Measurements from ENCODE around the gene SEC31A. TPM values are rescaled to one million over a fixed set of nuclear protein-coding genes. Genes with fewer than 3 reads are reported as not detected.
A peak's percentile ranks its signal among the peaks of the same experiment; 100 is the strongest.

The SEC31A gene
- total and polyA plus RNA-seq, 4 donors = 100 to 338 (median 231) TPM

GRCh38 chr4:82900411-82901182 is 9.6 kb upstream of the SEC31A start, which contains the start of gene THAP9:
Gene THAP9, plus strand, starts transcription at chr4:82900735. Its CDS starts 68 bp downstream, at chr4:82900803.
- WGBS, 2 donors = 0% methylated on average over 67 of the region's 67 CpGs
- Histone ChIP-seq H3K4me1 (ENCODE audit: control insufficient read depth in 1 of 2, insufficient read depth in 2 of 2, low read length in 2 of 2) (peaks cover 0 to 2% of the 10 kb centered on the region in 2 donors), H3K9me3 (ENCODE audit: control insufficient read depth, low read length) (no peaks in the 10 kb centered on the region), H3K4me3 (ENCODE audit: low read length in 2 of 2) (peak within 1 kb of the TSS; percentile 90 to 91), H3K27ac (ENCODE audit: low read depth in 1 of 2, low read length in 2 of 2) (peak within 1 kb of the TSS; percentile 85 to 96), H3K27me3 (ENCODE audit: control insufficient read depth in 1 of 2, insufficient read depth in 2 of 2, low read length in 1 of 2) (no peaks in the 10 kb centered on the region), H3K36me3 (ENCODE audit: control insufficient read depth in 1 of 2, insufficient read depth in 2 of 2, low read length in 1 of 2) (no peaks in the 10 kb centered on the region)
- intact Hi-C loops (cut with DNase I) = loop anchor here in 1 of 2 donors (2.0 to 5.0 kb wide), 3 partner anchors 112 to 468 kb away; partner anchors contain the start of genes ENOPH1, HNRNPDL and LIN54
- peak; percentile 99 for DNase-seq
- peak; percentile 99 for ATAC-seq (ENCODE audit: low FRiP score)

- peak overlapping the region; percentile 50 to 71 for H3K27ac ChIP-seq (ENCODE audit: low read depth in 1 of 2, low read length in 2 of 2)
- H3K36me3 ChIP-seq (ENCODE audit: control insufficient read depth in 1 of 2, insufficient read depth in 2 of 2, low read length in 1 of 2) = no peaks in the 10 kb centered on the region
- H3K9me3 ChIP-seq (ENCODE audit: control insufficient read depth, low read length) = no peaks in the 10 kb centered on the region
- peak overlapping the region; percentile 90 to 91 for H3K4me3 ChIP-seq (ENCODE audit: low read length in 2 of 2)
- intact Hi-C loops (cut with DNase I) = loop anchor here in 1 of 2 donors (2.0 to 5.0 kb wide), 3 partner anchors 112 to 468 kb away; partner anchors contain the start of genes ENOPH1, HNRNPDL and LIN54
- H3K27me3 ChIP-seq (ENCODE audit: control insufficient read depth in 1 of 2, insufficient read depth in 2 of 2, low read length in 1 of 2) = no peaks in the 10 kb centered on the region
- 0% methylated on average over 14 of the region's 14 CpGs for WGBS, 2 donors
- peaks cover 0 to 2% of the 10 kb centered on the region in 2 donors for H3K4me1 ChIP-seq (ENCODE audit: control insufficient read depth in 1 of 2, insufficient read depth in 2 of 2, low read length in 2 of 2)
- ATAC-seq (ENCODE audit: low FRiP score) (peak; percentile 50), DNase-seq (no peak)
These were observed 9.1 kb upstream of the SEC31A start for GRCh38 chr4:82900066-82900410.

DNA sequence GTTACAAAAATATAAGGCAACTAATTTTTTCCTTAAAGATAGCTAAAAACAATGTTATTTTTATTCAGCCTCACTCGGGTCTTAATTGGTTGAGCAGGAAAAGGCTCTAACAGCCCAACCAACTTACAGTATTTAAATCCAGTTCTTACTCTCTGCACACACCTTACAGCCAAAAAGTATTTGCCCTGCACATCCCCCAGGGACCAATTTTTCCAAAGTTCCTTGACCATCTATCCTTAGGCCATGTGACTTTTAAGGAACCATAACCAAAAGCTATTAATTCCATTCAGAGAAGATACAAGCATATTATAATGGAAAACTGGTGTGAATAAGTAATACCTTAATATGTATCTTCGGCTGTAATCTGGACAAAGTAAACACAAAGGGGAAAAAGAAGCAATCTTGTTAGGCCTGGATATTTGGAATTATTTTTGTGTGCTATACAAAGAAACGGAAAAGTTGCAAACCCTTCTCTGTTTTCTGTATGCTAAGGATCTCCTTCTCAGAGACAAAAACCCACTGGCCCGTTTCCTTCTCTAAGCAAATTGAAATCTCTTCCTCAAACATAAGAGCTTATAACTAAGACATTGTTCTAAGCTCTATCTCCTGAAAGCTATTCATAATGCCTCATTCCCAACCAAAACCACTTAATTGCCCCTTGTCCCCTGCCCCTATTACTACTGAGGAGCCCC is 8.6 kb upstream of the SEC31A start:
- Histone ChIP-seq H3K27me3 (ENCODE audit: control insufficient read depth in 1 of 2, insufficient read depth in 2 of 2, low read length in 1 of 2) (no peaks in the 10 kb centered on the region), H3K27ac (ENCODE audit: low read depth in 1 of 2, low read length in 2 of 2) (peak overlapping the region; percentile 50 to 71), H3K4me1 (ENCODE audit: control insufficient read depth in 1 of 2, insufficient read depth in 2 of 2, low read length in 2 of 2) (peaks cover 0 to 2% of the 10 kb centered on the region in 2 donors), H3K9me3 (ENCODE audit: control insufficient read depth, low read length) (no peaks in the 10 kb centered on the region), H3K4me3 (ENCODE audit: low read length in 2 of 2) (peak overlapping the region; percentile 90 to 91), H3K36me3 (ENCODE audit: control insufficient read depth in 1 of 2, insufficient read depth in 2 of 2, low read length in 1 of 2) (no peaks in the 10 kb centered on the region)
- no peak for DNase-seq
- 1% methylated on average over 4 of the region's 4 CpGs for WGBS, 2 donors
- intact Hi-C loops (cut with DNase I) = loop anchor here (2.0 to 10.0 kb wide), 5 partner anchors 113 to 525 kb away; partner anchors contain the start of genes LIN54 (in 2 of the 2), ENOPH1 (in 1 of the 2), HNRNPD (in 1 of the 2) and HNRNPDL (in 1 of the 2)
- ATAC-seq (ENCODE audit: low FRiP score) = no peak

DNA sequence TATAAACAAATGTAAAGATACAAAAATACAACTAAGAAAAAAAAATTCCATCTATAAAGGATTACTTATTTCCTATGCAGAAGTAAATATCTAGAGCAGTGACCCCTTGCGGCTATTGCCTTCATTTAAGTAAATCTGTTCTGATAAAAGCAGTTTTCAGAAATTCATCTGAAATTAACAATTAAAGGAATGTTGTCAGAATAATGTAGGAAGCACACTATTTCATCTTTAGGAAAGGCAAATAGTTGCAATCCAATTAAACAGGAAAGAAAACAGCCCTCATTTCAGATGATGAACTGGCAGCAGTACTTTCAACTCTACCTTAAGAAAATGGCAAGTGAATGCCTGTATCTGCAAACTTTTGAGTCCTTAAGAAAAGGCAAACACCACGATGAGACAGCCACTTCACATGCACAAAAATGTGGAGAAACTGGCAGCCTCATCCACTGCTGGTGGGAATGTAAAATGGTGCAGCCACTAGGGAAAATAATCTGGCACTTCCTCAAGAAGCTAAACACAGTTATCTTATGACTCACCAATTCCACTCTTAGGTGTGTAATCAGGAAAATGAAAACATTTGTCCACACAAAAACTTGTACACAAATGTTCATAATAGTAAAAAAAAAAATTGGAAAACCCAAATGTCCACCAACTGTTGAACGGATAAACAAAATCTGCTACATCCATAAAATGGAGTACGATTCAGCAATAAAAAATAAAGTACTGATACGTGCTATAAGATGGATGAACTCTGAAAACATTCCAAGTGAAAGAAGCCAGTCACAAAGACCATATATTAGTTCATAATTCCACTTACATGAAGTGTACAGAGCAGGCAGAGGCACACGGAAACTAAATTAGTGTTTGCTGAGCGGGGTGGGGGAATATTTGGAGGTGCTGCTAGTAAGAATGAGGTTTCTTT is 7.6 kb upstream of the SEC31A start:
- ATAC-seq (ENCODE audit: low FRiP score) = no peak
- Histone ChIP-seq H3K4me3 (ENCODE audit: low read length in 2 of 2) (peak overlapping the region; percentile 90 to 91), H3K27ac (ENCODE audit: low read depth in 1 of 2, low read length in 2 of 2) (peak overlapping the region; percentile 6 to 82), H3K27me3 (ENCODE audit: control insufficient read depth in 1 of 2, insufficient read depth in 2 of 2, low read length in 1 of 2) (no peaks in the 10 kb centered on the region), H3K36me3 (ENCODE audit: control insufficient read depth in 1 of 2, insufficient read depth in 2 of 2, low read length in 1 of 2) (peaks cover 0 to 3% of the 10 kb centered on the region in 2 donors), H3K4me1 (ENCODE audit: control insufficient read depth in 1 of 2, insufficient read depth in 2 of 2, low read length in 2 of 2) (peaks cover 0 to 3% of the 10 kb centered on the region in 2 donors), H3K9me3 (ENCODE audit: control insufficient read depth, low read length) (no peaks in the 10 kb centered on the region)
- intact Hi-C loops (cut with DNase I) = loop anchor here (10.0 kb wide), 2 partner anchors 116 to 524 kb away; partner anchors contain the start of genes HNRNPD (in 1 of the 2) and LIN54 (in 1 of the 2)
- 25 to 33% methylated on average over 7 of the region's 7 CpGs for WGBS, 2 donors
- peak in 1 of 2 donors; percentile 52 for DNase-seq

- intact Hi-C loops (cut with DNase I) = loop anchor here (10.0 kb wide), 2 partner anchors 118 to 522 kb away; partner anchors contain the start of genes HNRNPD (in 1 of the 2) and LIN54 (in 1 of the 2)
- ATAC-seq (ENCODE audit: low FRiP score) = no peak
- Histone ChIP-seq H3K9me3 (ENCODE audit: control insufficient read depth, low read length) (no peaks in the 10 kb centered on the region), H3K4me1 (ENCODE audit: control insufficient read depth in 1 of 2, insufficient read depth in 2 of 2, low read length in 2 of 2) (peaks cover 0 to 3% of the 10 kb centered on the region in 2 donors), H3K4me3 (ENCODE audit: low read length in 2 of 2) (no peak overlapping the region), H3K27me3 (ENCODE audit: control insufficient read depth in 1 of 2, insufficient read depth in 2 of 2, low read length in 1 of 2) (no peaks in the 10 kb centered on the region), H3K27ac (ENCODE audit: low read depth in 1 of 2, low read length in 2 of 2) (peak overlapping the region in 1 of 2 donors; percentile 44), H3K36me3 (ENCODE audit: control insufficient read depth in 1 of 2, insufficient read depth in 2 of 2, low read length in 1 of 2) (peaks cover 0 to 3% of the 10 kb centered on the region in 2 donors)
- no peak for DNase-seq
- WGBS, 2 donors = 68 to 75% methylated on average over 1 of the region's 1 CpG
These were observed 5.8 kb upstream of the SEC31A start for GRCh38 chr4:82896755-82897154.

DNA sequence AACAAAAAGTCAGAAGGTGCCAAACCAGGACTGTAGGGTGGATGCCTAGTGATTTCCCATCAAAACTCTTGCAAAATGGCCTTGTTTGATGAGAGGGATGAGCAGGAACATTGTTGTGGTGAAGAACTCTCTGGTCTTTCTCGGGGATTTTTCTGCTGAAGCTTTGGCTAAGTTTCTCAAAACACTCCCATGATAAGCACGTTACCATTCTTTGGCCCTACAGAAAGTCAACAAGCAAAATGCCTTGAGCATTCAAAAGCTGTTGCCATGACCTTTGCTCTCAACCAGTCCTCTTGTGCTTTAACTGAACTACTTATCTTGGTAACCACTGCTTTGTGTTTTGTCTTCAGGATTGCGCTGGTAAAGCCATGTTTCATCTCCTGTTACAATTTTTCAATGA is 3.0 kb upstream of the SEC31A start:
- peaks cover 0 to 3% of the 10 kb centered on the region in 2 donors for H3K36me3 ChIP-seq (ENCODE audit: control insufficient read depth in 1 of 2, insufficient read depth in 2 of 2, low read length in 1 of 2)
- no peak overlapping the region for H3K27ac ChIP-seq (ENCODE audit: low read depth in 1 of 2, low read length in 2 of 2)
- ATAC-seq (ENCODE audit: low FRiP score) = no peak
- intact Hi-C loops (cut with DNase I) = loop anchor here (10.0 kb wide), 2 partner anchors 121 to 519 kb away; partner anchors contain the start of genes HNRNPD (in 1 of the 2) and LIN54 (in 1 of the 2)
- 88 to 91% methylated on average over 3 of the region's 3 CpGs for WGBS, 2 donors
- H3K9me3 ChIP-seq (ENCODE audit: control insufficient read depth, low read length) = no peaks in the 10 kb centered on the region
- no peak overlapping the region for H3K4me3 ChIP-seq (ENCODE audit: low read length in 2 of 2)
- no peak for DNase-seq
- peaks cover 0 to 3% of the 10 kb centered on the region in 2 donors for H3K4me1 ChIP-seq (ENCODE audit: control insufficient read depth in 1 of 2, insufficient read depth in 2 of 2, low read length in 2 of 2)
- H3K27me3 ChIP-seq (ENCODE audit: control insufficient read depth in 1 of 2, insufficient read depth in 2 of 2, low read length in 1 of 2) = no peaks in the 10 kb centered on the region

GRCh38 chr4:82892467-82892802 is 1.5 kb upstream of the SEC31A start:
- H3K36me3 ChIP-seq (ENCODE audit: control insufficient read depth in 1 of 2, insufficient read depth in 2 of 2, low read length in 1 of 2) = peaks cover 0 to 3% of the 10 kb centered on the region in 2 donors
- no peak overlapping the region for H3K27ac ChIP-seq (ENCODE audit: low read depth in 1 of 2, low read length in 2 of 2)
- no peak overlapping the region for H3K4me3 ChIP-seq (ENCODE audit: low read length in 2 of 2)
- no peak for ATAC-seq (ENCODE audit: low FRiP score)
- intact Hi-C loops (cut with DNase I) = loop anchor here (10.0 kb wide), 2 partner anchors 122 to 518 kb away; partner anchors contain the start of genes HNRNPD (in 1 of the 2) and LIN54 (in 1 of the 2)
- no peaks in the 10 kb centered on the region for H3K27me3 ChIP-seq (ENCODE audit: control insufficient read depth in 1 of 2, insufficient read depth in 2 of 2, low read length in 1 of 2)
- 68 to 79% methylated on average over 1 of the region's 1 CpG for WGBS, 2 donors
- H3K9me3 ChIP-seq (ENCODE audit: control insufficient read depth, low read length) = no peaks in the 10 kb centered on the region
- DNase-seq = no peak
- peaks cover 0 to 1% of the 10 kb centered on the region in 2 donors for H3K4me1 ChIP-seq (ENCODE audit: control insufficient read depth in 1 of 2, insufficient read depth in 2 of 2, low read length in 2 of 2)

Data from aorta (tissue), 5 donors.